Sigmoid colon (tissue), 4 donors: ENCODE measurements around the gene TICAM2.

Experiments used
- CTCF ChIP-seq, 4 experiments: fragments of 450-650 bp in 3 of 4; fragments of 200-600 bp in 1 of 4; IDR thresholded peaks; one replicate each; pipeline ENCODE4 v1.5.1; 2016 to 2019; ENCODE audit warnings: antibody characterized with exemption in 4 of 4, mild to moderate bottlenecking in 3 of 4, moderate library complexity in 2 of 4
- EP300 ChIP-seq, 4 donors: sonication (generic); formaldehyde crosslinking; IDR thresholded peaks; one replicate each; pipeline ENCODE4 v1.6.1; 2017; ENCODE audit warnings: antibody characterized with exemption in 4 of 4
- POLR2AphosphoS5 ChIP-seq, 4 donors: sonication (generic); formaldehyde crosslinking; IDR thresholded peaks; one replicate each; pipeline ENCODE4 v1.6.1; 2017; ENCODE audit warnings: antibody characterized with exemption in 4 of 4

- TF ChIP-seq CTCF (IDR thresholded peaks at IDR 0.05): no peak
- TF ChIP-seq EP300 (IDR thresholded peaks at IDR 0.05): no peak
- TF ChIP-seq POLR2AphosphoS5 (IDR thresholded peaks at IDR 0.05): no peak
Observed at GRCh38 chr5:115616472-115616871, 14.2 kb upstream of the TICAM2 start.
